ENCODE data around the gene OR1N1. TPM values are rescaled to one million over a fixed set of nuclear protein-coding genes. Genes with fewer than 3 reads are reported as not detected.

Gene OR1N1
- polyA plus RNA-seq, 1 donor (not counting 4 experiments of a cell fraction or from before 2014, with no cell fraction given) = not detected

DNA sequence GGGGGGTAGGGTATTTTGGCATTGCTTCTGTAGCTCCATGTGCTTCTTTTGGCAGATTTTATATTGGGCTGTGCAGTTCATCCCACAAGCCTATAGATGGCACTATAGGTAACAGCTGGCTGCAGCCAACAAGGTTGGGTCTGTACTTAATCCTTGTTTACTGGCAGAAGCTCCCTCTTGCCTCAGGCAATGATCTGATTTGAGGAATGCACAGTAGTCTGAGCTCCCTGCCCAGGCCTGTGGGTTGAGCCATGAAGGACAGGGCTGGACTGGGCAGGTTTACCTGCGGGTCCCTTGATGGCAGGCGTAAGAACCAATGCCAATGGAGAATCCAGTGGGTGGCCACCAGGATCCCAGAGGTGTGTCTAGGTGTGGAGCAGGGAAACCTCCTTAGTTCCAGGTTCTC lies 28.2 kb downstream of the OR1N1 start:
- Histone ChIP-seq H3K4me3 (ENCODE audit: control insufficient read depth in 2 of 3, extremely low read depth in 1 of 3, insufficient read depth in 2 of 3, low read depth in 1 of 3, low read length in 3 of 3) (no peak overlapping the region), H3K4me1 (ENCODE audit: control insufficient read depth, extremely low read depth, insufficient read depth, low read length) (peaks cover 5% of the 10 kb centered on the region), H3K36me3 (ENCODE audit: control insufficient read depth in 2 of 2, extremely low read depth in 1 of 2, insufficient read depth in 2 of 2, low read length in 2 of 2) (no peaks in the 10 kb centered on the region), H3K4me2 (ENCODE audit: control insufficient read depth, extremely low read depth, insufficient read depth, low read depth, low read length) (peak overlapping the region; percentile 11), H3K27ac (ENCODE audit: control insufficient read depth, insufficient read depth, low read length) (no peak overlapping the region), H3K9me3 (ENCODE audit: control insufficient read depth, low read depth, low read length) (no peaks in the 10 kb centered on the region), H3K79me2 (ENCODE audit: control insufficient read depth, insufficient read depth, low read length) (no peaks in the 10 kb centered on the region), H3K9ac (ENCODE audit: control insufficient read depth, extremely low read depth, insufficient read depth, low read length) (no peak overlapping the region), H4K20me1 (ENCODE audit: control insufficient read depth, extremely low read depth, insufficient read depth, low read length) (no peaks in the 10 kb centered on the region), H2AFZ (ENCODE audit: control insufficient read depth, low read length) (no peak overlapping the region), H3K27me3 (ENCODE audit: control insufficient read depth, extremely low read depth, insufficient read depth, low read length) (no peaks in the 10 kb centered on the region), H3K9me1 (ENCODE audit: control insufficient read depth, extremely low read depth, insufficient read depth, low read length) (no peaks in the 10 kb centered on the region)
- peak; percentile 75 to 84 (median 82) for TF ChIP-seq CTCF (optimal IDR thresholded peaks at IDR 0.05 in 1 of 3, IDR thresholded peaks at IDR 0.05 in 1 of 3, conservative IDR thresholded peaks at IDR 0.05 in 1 of 3; ENCODE audit: extremely low read depth in 1 of 3, insufficient read depth in 2 of 3, low read length in 3 of 3)
- TF ChIP-seq EZH2 (IDR thresholded peaks at IDR 0.05; ENCODE audit: low read length) = no peak
- DNase-seq (ENCODE audit: low read depth, low spot score) = peak; percentile 85
- peak; percentile 73 for FAIRE-seq
- dilution Hi-C loops (cut with MboI; ENCODE audit: extremely low pct_ligation_motif_present, low sequenced_read_pairs) = no loop called here

DNA sequence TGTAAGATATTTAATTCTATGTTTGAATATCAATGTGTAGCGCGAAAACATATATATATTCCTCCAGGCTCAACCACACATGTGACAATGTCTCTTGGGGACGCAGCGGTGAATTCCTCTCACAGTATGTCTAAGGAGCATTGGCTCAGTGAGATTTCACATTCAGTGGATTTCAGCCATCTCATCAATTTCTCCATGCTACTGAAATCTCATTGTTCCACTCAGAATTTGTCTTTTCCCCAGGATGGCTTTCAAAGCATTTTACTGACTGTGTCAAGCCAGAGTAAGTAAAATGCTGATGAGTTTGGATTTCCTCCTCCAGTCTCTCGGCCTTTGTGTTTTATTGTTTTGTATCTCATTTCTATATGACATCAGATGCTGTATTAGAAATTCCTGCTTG lies 48.0 kb downstream of the OR1N1 start:
- Histone ChIP-seq H3K27ac (ENCODE audit: control insufficient read depth, insufficient read depth, low read length) (no peak overlapping the region), H3K9me3 (ENCODE audit: control insufficient read depth, low read depth, low read length) (no peaks in the 10 kb centered on the region), H3K4me2 (ENCODE audit: control insufficient read depth, extremely low read depth, insufficient read depth, low read depth, low read length) (no peak overlapping the region), H3K27me3 (ENCODE audit: control insufficient read depth, extremely low read depth, insufficient read depth, low read length) (peaks cover 2% of the 10 kb centered on the region), H3K36me3 (ENCODE audit: control insufficient read depth in 2 of 2, extremely low read depth in 1 of 2, insufficient read depth in 2 of 2, low read length in 2 of 2) (no peaks in the 10 kb centered on the region), H3K4me1 (ENCODE audit: control insufficient read depth, extremely low read depth, insufficient read depth, low read length) (no peaks in the 10 kb centered on the region), H4K20me1 (ENCODE audit: control insufficient read depth, extremely low read depth, insufficient read depth, low read length) (no peaks in the 10 kb centered on the region), H3K9me1 (ENCODE audit: control insufficient read depth, extremely low read depth, insufficient read depth, low read length) (no peaks in the 10 kb centered on the region), H3K9ac (ENCODE audit: control insufficient read depth, extremely low read depth, insufficient read depth, low read length) (no peak overlapping the region), H3K79me2 (ENCODE audit: control insufficient read depth, insufficient read depth, low read length) (no peaks in the 10 kb centered on the region), H2AFZ (ENCODE audit: control insufficient read depth, low read length) (no peak overlapping the region), H3K4me3 (ENCODE audit: control insufficient read depth in 2 of 3, extremely low read depth in 1 of 3, insufficient read depth in 2 of 3, low read depth in 1 of 3, low read length in 3 of 3) (no peak overlapping the region)
- no peak for TF ChIP-seq CTCF (optimal IDR thresholded peaks at IDR 0.05 in 1 of 3, IDR thresholded peaks at IDR 0.05 in 1 of 3, conservative IDR thresholded peaks at IDR 0.05 in 1 of 3; ENCODE audit: extremely low read depth in 1 of 3, insufficient read depth in 2 of 3, low read length in 3 of 3)
- no peak for TF ChIP-seq EZH2 (IDR thresholded peaks at IDR 0.05; ENCODE audit: low read length)
- no peak for DNase-seq (ENCODE audit: low read depth, low spot score)
- no peak for FAIRE-seq
- dilution Hi-C loops (cut with MboI; ENCODE audit: extremely low pct_ligation_motif_present, low sequenced_read_pairs) = no loop called here
